Trophoblast cell (in vitro differentiated cells and primary cell): ENCODE measurements around the gene UNC45B.
"Not testable (repeated sequence)": the region's sequence is repeated elsewhere in the genome, so short reads cannot be mapped to it uniquely, and the experiment has no call there.

Experiments used
- DNase-seq, 2 donors: peaks; one replicate each; pipeline ENCODE4 v3.0.0-alpha.2; 2016
- H2AFZ ChIP-seq: 2 replicates; pipeline ENCODE4 v1.6.1; 2013; ENCODE audit warnings: low read length, moderate library complexity, mild to moderate bottlenecking; ENCODE audit not compliant: insufficient read depth, poor library complexity
- H2AK5ac ChIP-seq: 2 replicates; pipeline ENCODE4 v1.6.1; 2013; ENCODE audit warnings: mild to moderate bottlenecking, low read length
- H2BK120ac ChIP-seq: 2 replicates; pipeline ENCODE4 v1.6.1; 2013; ENCODE audit warnings: low read length, mild to moderate bottlenecking, moderate library complexity; ENCODE audit not compliant: insufficient read depth, poor library complexity
- H2BK12ac ChIP-seq: 2 replicates; pipeline ENCODE4 v1.6.1; 2013; ENCODE audit warnings: mild to moderate bottlenecking, low read length, moderate library complexity
- H2BK5ac ChIP-seq: 2 replicates; pipeline ENCODE4 v1.6.1; 2013; ENCODE audit warnings: low read length, low read depth, moderate library complexity, mild to moderate bottlenecking; ENCODE audit not compliant: poor library complexity
- H3K14ac ChIP-seq: 2 replicates; pipeline ENCODE4 v1.6.1; 2013; ENCODE audit warnings: mild to moderate bottlenecking, low read length
- H3K18ac ChIP-seq: 2 replicates; pipeline ENCODE4 v1.6.1; 2013; ENCODE audit warnings: mild to moderate bottlenecking, low read length
- H3K23ac ChIP-seq: 2 replicates; pipeline ENCODE4 v1.6.1; 2013; ENCODE audit warnings: low read length
- H3K27ac ChIP-seq: 2 replicates; pipeline ENCODE4 v1.5.1; 2013; ENCODE audit warnings: low read depth, mild to moderate bottlenecking, inconsistent platforms, low read length, moderate library complexity
- H3K27me3 ChIP-seq: 2 replicates; pipeline ENCODE4 v1.6.1; 2013; ENCODE audit warnings: inconsistent platforms, mild to moderate bottlenecking, low read length, moderate library complexity; ENCODE audit not compliant: insufficient read depth
- H3K36me3 ChIP-seq, 2 experiments: 1 replicate in 1 of 2; 2 replicates in 1 of 2; pipeline ENCODE4 v1.6.1; 2013; ENCODE audit warnings: low read length in 2 of 2, mild to moderate bottlenecking in 2 of 2, moderate library complexity in 1 of 2; ENCODE audit not compliant: insufficient read depth in 2 of 2, control insufficient read depth in 1 of 2
- H3K4ac ChIP-seq: 2 replicates; pipeline ENCODE4 v1.6.1; 2013; ENCODE audit warnings: low read depth, mild to moderate bottlenecking, low read length, moderate library complexity
- H3K4me1 ChIP-seq, 2 experiments: 1 replicate in 1 of 2; 2 replicates in 1 of 2; pipeline ENCODE4 v1.6.1; 2013; ENCODE audit warnings: low read length in 2 of 2, mild to moderate bottlenecking in 2 of 2, moderate library complexity in 1 of 2; ENCODE audit not compliant: insufficient read depth in 2 of 2, control insufficient read depth in 1 of 2
- H3K4me2 ChIP-seq: 2 replicates; pipeline ENCODE4 v1.6.1; 2013; ENCODE audit warnings: inconsistent platforms, mild to moderate bottlenecking, low read length, moderate library complexity
- H3K4me3 ChIP-seq: 2 replicates; pipeline ENCODE4 v1.5.1; 2013; ENCODE audit warnings: mild to moderate bottlenecking, low read depth, low read length, inconsistent platforms
- H3K79me1 ChIP-seq: one replicate; pipeline ENCODE4 v1.6.1; 2013; ENCODE audit warnings: low read length
- H3K79me2 ChIP-seq: 2 replicates; pipeline ENCODE4 v1.6.1; 2013; ENCODE audit warnings: low read length, mild to moderate bottlenecking; ENCODE audit not compliant: control insufficient read depth, insufficient read depth, poor library complexity
- H3K9ac ChIP-seq: 2 replicates; pipeline ENCODE4 v1.6.1; 2013; ENCODE audit warnings: mild to moderate bottlenecking, low read length
- H3K9me3 ChIP-seq: 2 replicates; pipeline ENCODE4 v1.6.1; 2013; ENCODE audit warnings: low read depth, mild to moderate bottlenecking, control low read depth, inconsistent platforms, low read length; ENCODE audit not compliant: insufficient read depth
- H4K12ac ChIP-seq: 2 replicates; pipeline ENCODE4 v1.6.1; 2013; ENCODE audit warnings: low read depth, mild to moderate bottlenecking, low read length, moderate library complexity
- H4K8ac ChIP-seq: 2 replicates; pipeline ENCODE4 v1.6.1; 2013; ENCODE audit warnings: low read depth, mild to moderate bottlenecking, low read length, moderate library complexity
- H4K91ac ChIP-seq: one replicate; pipeline ENCODE4 v1.6.1; 2013; ENCODE audit warnings: low read depth, mild to moderate bottlenecking, low read length, moderate library complexity
- WGBS: extraction: QIAGEN DNeasy Blood & Tissue Kit; methylation state at CpG from one replicate; pipeline ENCODE4 v1.1.7; 2013; ENCODE audit warnings: missing lambda C conversion rate; ENCODE audit not compliant: insufficient read length, insufficient coverage; ENCODE audit errors: extremely low coverage; 5-methylcytosine and 5-hydroxymethylcytosine counted together

UNC45B gene

GRCh38 chr17:35191001-35191695 is 43.5 kb downstream of the UNC45B start:
- H3K4ac ChIP-seq, result no peak overlapping the region
- no peaks in the 10 kb centered on the region for H3K79me1 ChIP-seq
- H3K79me2 ChIP-seq, result no peaks in the 10 kb centered on the region
- no peak overlapping the region for H3K23ac ChIP-seq
- no peak overlapping the region for H2BK120ac ChIP-seq
- H2BK5ac ChIP-seq, result no peak overlapping the region
- no peak overlapping the region for H3K4me2 ChIP-seq
- H2AK5ac ChIP-seq, result no peak overlapping the region
- H4K91ac ChIP-seq, result no peak overlapping the region
- H2BK12ac ChIP-seq, result no peak overlapping the region
- H4K8ac ChIP-seq, result no peak overlapping the region
- H3K9me3 ChIP-seq, result peaks cover 2% of the 10 kb centered on the region
- H3K18ac ChIP-seq, result no peak overlapping the region
- H3K4me3 ChIP-seq, result no peak overlapping the region
- H3K27ac ChIP-seq, result no peak overlapping the region
- H4K12ac ChIP-seq, result no peak overlapping the region
- no peak overlapping the region for H3K9ac ChIP-seq
- no peaks in the 10 kb centered on the region for H3K36me3 ChIP-seq
- WGBS, result no CpG with 5 or more reads among the region's 11 CpGs
- no peak for DNase-seq
- H3K4me1 ChIP-seq, result no peaks in the 10 kb centered on the region
- H3K14ac ChIP-seq, result no peak overlapping the region
- H3K27me3 ChIP-seq, result no peaks in the 10 kb centered on the region
- H2AFZ ChIP-seq, result no peak overlapping the region

- Histone ChIP-seq H2BK12ac (no peak overlapping the region), H3K4ac (no peak overlapping the region), H4K8ac (no peak overlapping the region), H3K4me3 (no peak overlapping the region), H3K4me1 (no peaks in the 10 kb centered on the region), H2BK120ac (no peak overlapping the region), H3K18ac (no peak overlapping the region), H2AK5ac (no peak overlapping the region), H3K23ac (no peak overlapping the region), H3K9me3 (peaks cover 2% of the 10 kb centered on the region), H4K91ac (no peak overlapping the region), H3K14ac (no peak overlapping the region), H3K36me3 (no peaks in the 10 kb centered on the region), H3K9ac (no peak overlapping the region), H2BK5ac (no peak overlapping the region), H4K12ac (no peak overlapping the region), H2AFZ (no peak overlapping the region), H3K27me3 (no peaks in the 10 kb centered on the region), H3K79me2 (no peaks in the 10 kb centered on the region), H3K4me2 (no peak overlapping the region), H3K27ac (no peak overlapping the region), H3K79me1 (no peaks in the 10 kb centered on the region)
- WGBS, result no CpG with 5 or more reads among the region's 8 CpGs
- no peak for DNase-seq
Measured at GRCh38 chr17:35192708-35193107, 45.1 kb downstream of the UNC45B start.

- not testable (repeated sequence) for DNase-seq, H4K91ac ChIP-seq, H3K9me3 ChIP-seq, H3K4me3 ChIP-seq, H3K23ac ChIP-seq, H3K27me3 ChIP-seq, H3K4ac ChIP-seq, H3K14ac ChIP-seq, H3K79me1 ChIP-seq, H2AFZ ChIP-seq, H4K8ac ChIP-seq, H2BK5ac ChIP-seq, H3K9ac ChIP-seq, H3K79me2 ChIP-seq, H3K4me2 ChIP-seq, H2BK12ac ChIP-seq, H2BK120ac ChIP-seq, H3K18ac ChIP-seq, H2AK5ac ChIP-seq, H3K27ac ChIP-seq, H3K36me3 ChIP-seq, H4K12ac ChIP-seq, H3K4me1 ChIP-seq
- WGBS, result no CpG with 5 or more reads among the region's 12 CpGs
Measured at GRCh38 chr17:35194001-35194400, 46.4 kb downstream of the UNC45B start, which contains the start of gene SLC35G3. SLC35G3 (minus strand) TSS chr17:35194393; CDS start chr17:35194307, 86 bp downstream.

GRCh38 chr17:35195062-35195461 is 47.4 kb downstream of the UNC45B start:
- no CpG with 5 or more reads among the region's 31 CpGs for WGBS
- H3K4me2 ChIP-seq, H3K9me3 ChIP-seq, DNase-seq, H3K23ac ChIP-seq, H2AFZ ChIP-seq, H2BK5ac ChIP-seq, H3K14ac ChIP-seq, H3K18ac ChIP-seq, H3K79me2 ChIP-seq, H2BK120ac ChIP-seq, H4K8ac ChIP-seq, H3K79me1 ChIP-seq, H3K4me3 ChIP-seq, H2BK12ac ChIP-seq, H2AK5ac ChIP-seq, H3K27ac ChIP-seq, H4K91ac ChIP-seq, H4K12ac ChIP-seq, H3K4me1 ChIP-seq, H3K4ac ChIP-seq, H3K36me3 ChIP-seq, H3K27me3 ChIP-seq, H3K9ac ChIP-seq: not testable (repeated sequence)
